Stimulated activated CD4-positive, alpha-beta T cell treated with anti-CD3 and anti-CD28 coated beads, TNF-alpha, amount 100 ng/mL, for 48 hours (primary cell): ENCODE data around the gene VCAN.

ENCODE experiments used
- DNase-seq, 3 donors: peaks; one replicate each; pipeline ENCODE4 v3.0.0-alpha.2; 2020; ENCODE audit warnings: low read depth in 3 of 3

The VCAN gene

DNA sequence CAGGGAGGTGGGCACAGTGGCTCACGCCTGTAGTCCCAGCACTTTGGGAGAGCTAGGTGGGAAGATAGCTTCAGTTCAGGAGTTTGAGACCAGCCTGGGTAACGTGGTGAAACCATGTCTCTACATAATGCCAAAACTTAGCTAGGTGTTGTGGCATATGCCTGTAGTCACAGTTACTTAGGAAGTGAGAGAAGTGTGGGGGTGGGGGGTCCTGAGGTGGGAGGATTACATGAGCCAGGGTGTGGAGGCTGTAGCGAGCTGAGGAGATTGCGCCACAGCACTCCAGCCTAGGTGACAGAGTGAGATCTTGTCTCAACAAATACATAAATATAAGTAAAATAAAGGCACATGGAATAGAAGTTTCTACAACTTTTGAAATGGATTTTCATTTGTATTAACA lies 23.1 kb downstream of the VCAN start:
- no peak for DNase-seq

DNA sequence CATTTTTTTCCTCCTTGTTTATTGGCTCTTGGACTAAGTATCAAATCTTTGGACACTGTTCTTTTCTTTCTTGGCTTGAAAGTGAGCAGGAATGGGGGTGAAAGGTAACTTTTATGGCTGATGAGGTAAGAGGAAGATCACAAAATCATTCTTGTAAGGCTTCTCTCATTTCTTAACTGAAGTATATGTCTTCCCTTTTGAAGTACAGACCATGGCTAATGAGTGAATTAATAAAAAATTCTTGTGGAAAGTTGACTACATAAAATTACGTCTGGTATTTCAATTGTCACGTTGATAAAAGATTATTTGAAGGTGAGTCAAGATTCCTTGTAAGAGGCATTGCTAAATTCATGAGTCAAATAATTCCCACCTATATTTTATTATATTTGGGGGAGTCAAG lies 25.1 kb downstream of the VCAN start:
- DNase-seq: no peak

DNA sequence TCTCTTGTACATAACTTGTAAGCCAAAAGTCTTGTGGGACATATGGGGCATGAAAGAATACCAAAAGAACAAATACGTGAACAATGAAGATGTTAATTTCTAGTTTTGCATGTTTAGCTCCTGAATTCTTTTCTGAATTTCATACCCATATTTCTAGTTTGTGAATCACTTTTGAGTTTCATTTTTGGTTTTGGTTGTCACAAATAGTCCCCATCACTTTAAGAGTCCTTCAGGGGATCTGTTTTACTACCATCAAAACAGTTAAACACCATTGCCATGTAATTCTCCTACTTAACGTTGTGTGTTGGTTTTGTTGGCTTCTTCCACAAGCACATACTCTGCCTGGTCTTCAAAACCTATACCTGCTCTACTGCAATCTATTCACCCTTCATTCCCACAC lies 27.0 kb downstream of the VCAN start:
- DNase-seq: no peak

DNA sequence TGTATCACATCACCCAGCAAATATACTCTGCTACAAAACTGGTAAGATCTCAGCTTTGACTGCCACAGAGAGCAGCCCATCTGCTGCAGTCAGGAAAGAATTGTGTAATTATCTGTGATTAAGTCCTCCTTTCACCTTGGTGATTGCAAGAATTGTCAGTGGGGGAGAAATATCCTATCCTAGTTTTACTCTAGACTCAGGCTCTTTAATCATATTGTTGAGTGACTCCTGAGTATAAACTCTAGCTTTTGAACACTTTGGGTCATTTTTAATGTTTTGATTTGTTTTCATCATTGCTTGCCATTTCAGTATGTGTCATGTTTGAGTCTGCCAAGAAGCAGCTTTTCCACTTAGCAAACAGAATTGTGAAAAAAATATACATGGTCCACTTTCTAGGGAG lies 32.1 kb downstream of the VCAN start:
- DNase-seq: no peak

DNA sequence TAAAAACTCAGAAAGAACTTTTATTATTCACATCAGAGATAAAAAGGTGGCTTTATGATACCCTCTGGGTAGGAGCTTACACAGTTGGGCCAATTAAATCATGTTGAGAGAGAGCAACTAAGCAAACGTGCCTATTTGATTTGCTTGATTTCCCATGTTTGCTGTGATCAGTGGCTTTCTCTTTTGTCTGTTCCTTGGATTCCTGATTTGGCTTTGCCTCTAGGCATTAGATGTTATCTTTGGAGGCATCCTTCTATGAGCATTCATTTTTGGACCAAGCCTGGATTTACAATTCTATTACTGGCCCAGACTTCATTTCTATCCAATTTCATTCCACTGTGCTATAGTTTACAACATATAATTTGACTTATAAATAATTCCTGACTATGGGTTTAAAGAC lies 35.9 kb downstream of the VCAN start:
- no peak for DNase-seq

DNA sequence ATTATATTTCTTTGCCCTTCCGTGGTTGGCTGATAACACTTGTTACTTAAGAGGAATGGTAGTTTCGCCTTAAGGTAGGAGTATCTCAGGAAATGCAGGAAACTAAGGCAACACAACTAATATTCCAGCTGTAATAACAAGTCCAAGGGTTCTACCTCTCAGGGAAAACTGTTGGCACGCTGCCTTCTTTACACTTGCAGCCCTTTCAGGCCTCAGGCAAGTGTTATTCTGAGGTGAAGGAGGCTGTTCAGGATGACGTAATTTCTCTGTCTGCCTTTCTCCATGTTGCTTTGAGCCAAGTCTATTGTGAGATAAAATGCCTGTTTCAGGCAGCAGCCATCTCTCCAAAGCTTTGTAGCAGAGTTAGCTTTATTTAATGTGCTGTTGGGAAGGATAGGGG lies 38.0 kb downstream of the VCAN start:
- no peak for DNase-seq

DNA sequence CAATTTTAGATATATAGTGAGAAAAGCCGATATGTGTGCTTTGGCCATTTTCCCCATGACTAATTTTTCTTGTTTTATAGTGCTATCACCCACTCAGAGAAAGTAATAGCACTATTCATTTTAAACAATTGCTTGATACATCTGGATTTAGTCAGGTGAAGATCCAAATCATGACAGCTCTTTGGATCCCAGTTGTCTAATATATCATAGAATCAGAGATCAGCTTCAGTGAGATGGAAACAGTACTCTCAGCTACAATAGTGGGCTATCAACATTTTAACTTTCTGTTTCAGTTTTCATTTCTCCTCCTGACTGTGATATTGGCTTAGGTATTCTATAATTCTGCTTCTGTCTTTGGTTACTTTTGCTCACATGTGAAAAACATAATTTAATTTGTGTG lies 38.7 kb downstream of the VCAN start:
- no peak for DNase-seq

DNA sequence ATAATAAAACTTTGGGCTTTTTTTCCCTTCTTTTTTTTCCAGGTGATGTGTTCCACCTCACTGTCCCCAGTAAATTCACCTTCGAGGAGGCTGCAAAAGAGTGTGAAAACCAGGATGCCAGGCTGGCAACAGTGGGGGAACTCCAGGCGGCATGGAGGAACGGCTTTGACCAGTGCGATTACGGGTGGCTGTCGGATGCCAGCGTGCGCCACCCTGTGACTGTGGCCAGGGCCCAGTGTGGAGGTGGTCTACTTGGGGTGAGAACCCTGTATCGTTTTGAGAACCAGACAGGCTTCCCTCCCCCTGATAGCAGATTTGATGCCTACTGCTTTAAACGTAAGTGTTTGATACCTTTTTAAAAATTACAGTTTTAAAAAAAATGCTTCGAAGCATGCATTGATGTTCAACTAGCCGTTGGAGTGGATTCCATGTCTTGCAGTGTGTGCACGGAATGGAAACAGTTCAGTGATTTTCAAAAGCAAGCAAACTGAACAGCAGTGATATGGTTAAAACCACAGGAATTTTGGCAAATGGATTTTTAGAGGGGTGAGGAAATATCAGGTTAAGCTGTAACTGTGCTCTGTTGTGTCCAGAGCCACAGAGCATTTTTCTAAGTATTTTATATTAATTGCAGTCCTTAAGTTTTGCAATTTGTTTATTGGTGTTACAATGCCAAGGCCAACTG lies 40.7 kb downstream of the VCAN start:
- no peak for DNase-seq

DNA sequence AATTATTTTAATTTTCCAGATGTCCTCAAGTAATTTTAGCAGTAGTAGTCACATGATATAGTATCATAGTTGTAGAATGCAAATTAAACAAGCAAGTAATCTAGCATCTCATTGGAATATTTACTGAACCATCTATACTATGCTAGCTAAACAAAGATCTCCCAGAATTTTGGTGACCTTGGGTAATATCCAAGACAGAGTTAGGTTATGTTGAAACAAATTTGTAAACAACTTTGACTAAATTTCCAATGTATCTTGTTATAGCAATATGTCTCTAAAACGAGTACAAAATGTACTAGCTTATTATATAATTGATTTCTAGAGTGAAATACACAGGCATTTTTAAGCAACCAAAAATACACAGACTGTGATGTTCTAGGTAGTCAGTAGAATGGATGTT lies 41.5 kb downstream of the VCAN start:
- DNase-seq: no peak

DNA sequence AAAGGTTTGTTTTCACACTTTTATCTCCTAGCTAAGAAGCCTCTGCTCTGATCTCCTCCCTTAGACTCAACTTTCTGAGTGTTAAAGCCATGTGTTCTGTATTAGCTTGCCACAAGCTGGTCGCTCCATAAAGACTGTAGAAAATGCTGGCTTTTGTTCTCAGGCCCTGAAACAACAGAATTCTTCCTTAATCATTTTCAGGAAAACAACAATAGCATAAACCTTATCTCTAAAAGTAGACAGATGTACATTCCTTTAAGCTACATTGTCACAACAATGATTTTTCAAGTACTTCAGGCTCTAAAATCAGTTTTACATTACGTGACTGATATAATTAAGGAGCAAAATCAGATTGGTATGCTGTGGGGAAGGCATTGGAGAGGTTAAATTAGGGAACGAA lies 41.9 kb downstream of the VCAN start:
- DNase-seq: no peak

DNA sequence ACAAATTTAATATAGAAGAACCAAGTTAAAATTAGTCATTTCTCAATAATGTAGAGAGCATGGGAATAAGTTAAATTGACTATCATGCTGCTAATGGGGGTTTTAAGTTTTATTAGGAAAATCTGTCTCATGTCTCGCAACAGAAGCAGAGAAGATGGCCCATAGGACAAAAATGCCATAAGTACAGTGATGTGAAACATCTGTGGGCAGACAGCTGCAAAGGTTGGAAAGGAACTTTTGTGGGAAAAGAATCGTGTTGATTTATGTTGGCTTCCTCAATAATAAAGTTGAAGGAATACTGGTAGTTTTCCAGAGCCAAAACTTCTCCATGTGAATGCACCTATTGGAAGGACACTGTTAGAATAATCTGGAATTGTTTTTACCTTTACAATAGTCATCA lies 44.8 kb downstream of the VCAN start:
- no peak for DNase-seq

DNA sequence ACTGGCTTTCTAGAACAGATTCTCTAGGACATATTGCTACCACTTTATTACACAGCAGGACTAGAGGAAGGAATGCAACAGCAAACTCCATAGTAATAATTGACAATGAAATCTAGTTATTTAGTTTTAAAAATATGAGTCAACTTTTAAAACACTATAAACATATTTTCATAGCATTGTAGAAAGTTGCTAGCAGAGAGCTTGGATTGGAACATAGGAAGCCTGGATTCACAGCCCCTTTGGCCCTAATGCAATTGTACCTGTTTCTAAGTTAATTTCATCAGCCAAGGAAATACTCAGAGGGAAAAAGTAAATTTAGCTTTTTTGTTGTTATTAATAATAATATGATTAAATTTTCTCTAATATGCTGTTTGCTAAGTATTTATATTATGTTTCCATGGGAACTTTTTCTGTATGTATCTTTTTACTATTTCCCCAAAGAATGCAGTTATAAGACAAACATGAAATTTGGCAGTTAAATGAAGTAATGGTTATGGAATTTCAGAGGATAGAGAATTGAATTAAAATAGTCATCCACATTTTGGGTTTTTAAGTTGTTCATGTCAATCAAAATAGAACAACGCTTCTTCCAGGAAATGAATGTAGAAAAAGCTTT lies 45.6 kb downstream of the VCAN start:
- no peak for DNase-seq

DNA sequence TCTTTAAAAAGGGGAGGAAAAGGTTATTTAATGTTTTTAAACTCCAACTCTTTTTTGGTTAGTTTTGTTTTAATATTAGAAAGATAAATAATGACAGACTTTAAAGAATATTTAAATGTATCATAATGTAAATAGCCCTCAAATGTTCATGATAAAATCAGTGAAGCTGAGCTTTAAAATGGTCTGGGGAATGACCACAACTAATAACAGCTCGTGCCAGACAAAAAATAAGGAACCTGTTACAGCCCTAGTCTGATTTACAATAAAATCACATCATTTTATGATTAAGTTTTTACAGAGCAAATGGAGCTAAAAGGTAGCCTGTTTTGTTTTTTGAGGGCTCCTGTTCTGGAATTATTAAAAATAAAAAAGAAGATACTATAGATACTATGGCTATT lies 46.1 kb downstream of the VCAN start:
- no peak for DNase-seq

DNA sequence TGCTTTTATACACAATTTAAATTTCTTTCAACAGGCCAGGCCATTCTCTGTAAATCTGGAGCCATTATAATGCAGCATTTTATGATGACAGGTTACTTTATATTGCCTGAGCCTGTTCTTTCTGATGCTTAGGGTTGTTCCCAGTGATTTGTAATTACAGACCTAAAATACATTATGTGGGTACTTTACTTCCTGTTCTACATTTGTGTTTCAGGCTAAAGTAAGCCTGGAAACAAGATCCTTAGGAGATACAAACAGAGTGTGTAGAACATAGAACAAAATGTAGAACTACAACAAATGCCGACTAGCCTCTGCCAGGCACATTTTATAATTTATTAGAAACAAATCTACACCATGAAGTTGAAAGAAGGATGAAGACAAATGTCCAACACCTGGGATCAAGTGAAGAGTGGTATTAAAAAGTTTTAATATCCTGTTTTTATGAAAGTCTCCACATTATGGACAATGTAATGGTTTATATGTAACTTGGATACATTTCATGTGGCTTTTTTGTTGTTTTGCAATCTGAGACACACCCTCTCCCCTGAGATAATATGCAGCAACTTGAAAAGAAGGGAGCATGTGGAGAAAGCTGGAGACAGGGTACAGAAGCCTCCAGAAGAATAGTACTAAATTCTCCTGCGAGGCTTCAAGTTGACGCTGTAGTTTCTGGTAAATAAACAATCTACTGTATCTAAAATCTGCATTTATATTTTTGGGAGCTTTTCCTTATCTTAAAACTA lies 46.9 kb downstream of the VCAN start:
- DNase-seq: no peak

DNA sequence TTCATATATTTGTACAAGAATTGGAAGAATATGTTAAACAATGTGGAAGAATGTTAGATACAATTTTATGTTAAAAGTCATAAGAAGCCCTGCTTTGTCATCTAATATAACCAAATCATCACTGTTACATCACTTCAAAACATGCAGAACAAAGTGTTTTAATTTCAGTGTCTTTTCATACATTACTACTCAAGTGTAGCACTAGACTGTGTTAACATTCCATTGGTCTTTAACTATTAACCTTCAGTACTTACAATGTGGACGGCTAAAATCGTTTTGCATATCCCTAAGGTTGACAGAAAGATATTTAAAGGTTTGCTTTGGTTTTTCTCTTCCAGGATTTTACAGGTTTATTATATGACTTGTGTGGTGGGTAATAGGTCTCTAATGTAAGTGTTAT lies 50.9 kb downstream of the VCAN start:
- no peak for DNase-seq

DNA sequence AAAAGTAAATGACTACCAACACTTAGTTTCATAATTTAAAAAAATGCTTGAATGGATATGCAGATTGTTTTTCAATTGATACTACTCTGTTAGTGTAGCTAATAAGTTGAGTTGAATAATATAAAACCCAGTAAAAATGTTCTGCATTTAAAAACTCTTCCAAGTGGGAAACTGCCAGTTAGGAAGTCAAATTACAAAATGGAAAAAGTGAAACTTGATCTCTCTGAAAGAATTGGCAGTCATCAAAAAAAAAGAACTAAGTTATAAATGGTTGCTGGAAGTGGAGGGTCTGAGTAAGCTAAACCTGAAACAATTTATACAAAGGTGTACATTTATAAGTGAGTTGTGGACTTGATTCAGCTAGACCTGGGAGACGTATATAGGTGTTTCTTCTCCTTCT lies 52.4 kb downstream of the VCAN start:
- DNase-seq: no peak

DNA sequence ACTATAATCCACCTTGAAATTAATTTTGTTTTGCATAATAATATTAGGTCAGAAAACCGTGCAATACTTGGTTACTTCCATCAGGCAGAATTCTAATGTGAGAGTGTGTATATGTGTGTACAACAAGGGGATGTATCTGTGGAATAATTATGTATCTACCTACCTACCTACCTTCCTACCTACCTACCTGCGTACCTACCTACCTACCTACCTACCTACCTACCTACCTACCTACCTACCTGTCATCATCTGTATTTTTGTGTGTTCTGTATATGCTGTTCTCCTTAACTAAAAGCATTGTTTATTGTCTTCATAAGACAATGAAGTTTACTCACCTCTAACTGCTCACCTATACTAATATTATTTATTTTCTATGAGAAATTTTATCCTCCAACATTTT lies 52.8 kb downstream of the VCAN start:
- DNase-seq: no peak

DNA sequence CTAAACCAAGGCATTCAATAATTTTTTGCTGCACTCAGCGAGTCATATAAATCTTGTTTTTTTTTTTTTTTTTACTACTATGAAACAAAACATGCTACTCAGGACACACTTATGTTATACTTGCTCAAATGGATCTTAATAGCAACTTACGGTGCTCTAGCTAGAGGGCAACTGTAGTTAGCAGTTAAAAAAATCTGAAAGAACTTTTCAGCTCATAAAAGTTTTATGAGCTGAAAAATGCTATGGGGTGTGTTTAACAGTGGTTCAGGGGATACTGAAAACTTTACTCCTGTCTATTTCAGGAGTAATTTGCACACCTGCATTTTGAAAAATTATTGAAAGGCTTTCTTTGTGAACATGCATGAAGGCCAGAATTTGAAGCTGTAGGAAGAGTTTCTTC lies 53.4 kb downstream of the VCAN start:
- no peak for DNase-seq

DNA sequence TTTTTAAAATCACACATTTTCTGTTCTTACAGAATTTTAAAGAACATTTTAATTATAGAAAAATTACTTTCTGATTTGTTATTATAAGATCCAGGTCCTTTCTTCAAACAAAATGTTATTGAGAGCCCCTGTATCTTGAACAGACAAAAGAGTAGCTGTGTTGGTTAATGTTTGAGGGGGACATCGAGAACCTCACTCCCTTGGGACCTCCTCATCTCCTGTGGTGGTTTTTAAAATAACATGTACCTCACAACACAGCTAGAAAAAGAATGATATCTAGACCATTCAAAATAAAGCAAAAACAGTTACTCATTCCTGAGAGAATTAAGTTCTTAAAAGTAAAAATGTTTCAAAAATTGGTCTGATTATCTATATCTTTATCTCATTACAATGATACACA lies 54.7 kb downstream of the VCAN start:
- no peak for DNase-seq

DNA sequence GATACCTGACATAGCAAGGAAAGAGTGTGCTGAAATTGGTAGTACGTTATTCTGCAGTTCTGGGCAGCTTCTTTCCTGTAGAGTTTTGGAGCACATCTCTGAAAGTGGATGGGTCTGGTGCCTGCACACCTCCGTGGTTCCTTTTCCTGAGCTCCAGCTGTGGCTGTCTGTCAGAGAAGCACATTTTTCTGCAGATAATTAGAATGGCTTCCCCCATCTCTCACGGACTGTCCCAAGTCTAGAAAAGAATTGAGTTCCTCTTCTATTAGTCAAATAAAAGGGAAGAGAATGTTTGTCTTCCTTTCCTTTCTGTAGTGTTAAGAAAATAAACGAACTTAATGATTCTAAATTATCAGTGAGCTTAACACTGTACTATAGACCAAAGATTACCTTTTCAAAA lies 55.7 kb downstream of the VCAN start:
- DNase-seq: no peak

DNA sequence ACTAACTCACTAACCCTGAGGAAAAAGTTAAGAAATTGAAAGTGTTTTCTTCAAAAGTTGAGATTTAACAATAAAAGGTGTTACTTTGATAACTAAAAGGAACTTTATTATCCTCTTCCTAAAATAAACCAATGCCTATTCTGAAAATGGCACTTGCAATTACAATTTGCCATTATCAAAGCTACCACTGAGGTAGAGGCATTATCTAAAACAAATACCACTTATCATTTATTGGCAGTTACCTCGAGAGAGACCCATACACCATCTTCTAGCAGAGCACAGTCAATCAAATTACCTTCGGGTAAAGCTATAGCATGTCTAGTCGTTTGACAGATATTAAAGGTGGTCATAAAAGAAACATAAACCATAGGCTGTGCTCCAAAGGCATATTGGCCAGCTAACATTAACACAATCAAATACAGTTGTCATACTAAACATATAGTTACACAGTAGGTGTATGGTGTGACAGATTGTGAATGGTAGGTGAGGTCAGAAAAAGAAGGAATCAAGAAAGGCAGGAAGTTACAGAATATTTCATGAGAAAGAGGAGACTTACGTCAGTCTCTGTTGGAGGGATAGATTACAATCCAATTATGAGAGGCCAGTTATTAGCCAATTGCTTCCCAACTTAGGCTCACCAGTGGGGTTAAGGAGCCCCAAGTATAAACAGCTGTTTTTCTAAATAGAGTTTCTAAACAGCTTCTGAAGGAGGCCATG lies 56.3 kb downstream of the VCAN start:
- DNase-seq: no peak

DNA sequence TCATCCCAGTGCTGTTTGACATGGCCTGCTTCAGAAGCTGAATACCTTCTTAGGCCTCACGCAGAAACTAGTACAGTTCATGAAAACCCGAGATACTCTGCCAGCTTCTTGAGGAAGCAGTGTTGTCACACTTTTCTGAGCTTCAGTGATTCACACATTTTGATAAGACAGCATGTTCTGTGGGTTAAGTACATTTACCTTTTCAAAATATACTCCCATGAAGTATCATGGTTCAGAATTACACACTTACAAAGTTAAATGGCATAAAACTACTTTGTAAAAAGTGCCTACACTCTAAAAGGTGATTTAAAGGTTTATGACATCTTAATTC lies 56.9 kb downstream of the VCAN start:
- no peak for DNase-seq

DNA sequence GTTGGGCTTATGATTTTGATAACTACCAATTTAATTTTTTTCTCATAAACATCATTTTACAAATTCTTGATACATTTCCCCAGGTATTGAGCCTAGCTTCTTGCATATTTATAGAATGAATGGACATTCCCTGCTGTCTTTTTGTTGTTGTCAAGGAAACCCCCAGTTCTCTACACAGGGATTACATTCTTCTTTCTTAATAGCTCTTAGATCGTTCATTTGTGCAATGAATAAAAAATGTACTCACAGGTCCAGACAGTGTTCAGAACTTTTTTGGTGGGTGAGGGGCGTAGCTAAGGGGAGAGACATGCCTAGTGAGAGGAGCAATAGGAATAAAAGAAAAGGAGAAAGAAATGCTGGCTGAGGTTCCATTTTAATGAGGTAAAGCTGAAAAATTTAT lies 58.6 kb downstream of the VCAN start:
- DNase-seq: no peak
